HS-27A (cell line): ENCODE results near the gene ZRANB3.

Experiments
- DNase-seq: peaks from one replicate; pipeline ENCODE4 v3.0.0-alpha.2; 2012; ENCODE audit warnings: low read depth, missing footprints

ZRANB3 gene

GRCh38 chr2:135248611-135249010 is 282.4 kb downstream of the ZRANB3 start:
- DNase-seq = no peak

DNA sequence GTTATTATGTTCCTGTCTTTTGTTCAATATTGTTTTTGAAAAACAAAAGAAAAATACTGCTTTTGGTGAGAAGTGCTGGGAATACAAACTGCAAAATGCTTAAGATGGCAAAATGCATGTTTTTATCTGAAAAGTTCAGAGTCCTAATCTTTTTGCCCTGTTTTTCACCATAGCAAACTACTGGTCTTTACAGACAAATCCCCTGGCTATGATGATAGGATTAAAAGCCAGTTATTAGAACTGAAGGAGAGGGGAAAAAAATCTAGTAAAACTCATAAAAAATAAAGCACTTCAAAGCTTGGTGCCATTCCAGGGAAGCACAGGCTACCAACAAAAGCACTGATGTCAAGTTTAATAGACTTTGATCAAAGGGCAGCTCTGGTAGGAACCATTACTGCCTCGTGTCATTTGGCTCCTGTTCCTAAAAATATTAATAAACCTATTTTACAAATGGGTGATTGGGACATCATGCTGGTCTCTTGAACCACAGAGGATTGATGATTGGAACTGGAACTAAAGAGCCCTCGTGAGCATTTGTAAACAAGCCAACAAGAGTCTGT is 284.2 kb downstream of the ZRANB3 start:
- no peak for DNase-seq

GRCh38 chr2:135245071-135245470 is 285.9 kb downstream of the ZRANB3 start:
- no peak for DNase-seq

DNA sequence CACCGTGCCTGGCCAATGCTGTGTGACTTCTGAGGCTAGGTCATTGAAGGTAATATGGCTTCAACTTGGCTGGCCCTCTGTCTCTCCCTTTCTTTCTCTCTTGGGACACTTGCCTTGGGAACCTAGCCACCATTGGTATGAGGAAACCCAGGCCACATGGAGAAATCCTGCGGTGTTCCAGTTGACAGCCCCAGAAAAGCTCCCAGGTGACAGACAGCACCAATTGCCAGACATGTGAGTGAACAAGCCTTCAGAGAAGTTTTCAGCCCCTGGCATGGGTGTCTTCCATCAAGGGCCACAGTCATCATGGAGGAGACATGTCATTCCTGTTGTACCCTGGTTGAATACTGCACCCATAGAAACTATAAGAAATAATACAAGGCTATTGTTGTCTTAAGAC is 292.4 kb downstream of the ZRANB3 start:
- DNase-seq = no peak

GRCh38 chr2:135230150-135230549 is 300.9 kb downstream of the ZRANB3 start:
- no peak for DNase-seq

GRCh38 chr2:135227386-135227785 is 303.6 kb downstream of the ZRANB3 start:
- no peak for DNase-seq

DNA sequence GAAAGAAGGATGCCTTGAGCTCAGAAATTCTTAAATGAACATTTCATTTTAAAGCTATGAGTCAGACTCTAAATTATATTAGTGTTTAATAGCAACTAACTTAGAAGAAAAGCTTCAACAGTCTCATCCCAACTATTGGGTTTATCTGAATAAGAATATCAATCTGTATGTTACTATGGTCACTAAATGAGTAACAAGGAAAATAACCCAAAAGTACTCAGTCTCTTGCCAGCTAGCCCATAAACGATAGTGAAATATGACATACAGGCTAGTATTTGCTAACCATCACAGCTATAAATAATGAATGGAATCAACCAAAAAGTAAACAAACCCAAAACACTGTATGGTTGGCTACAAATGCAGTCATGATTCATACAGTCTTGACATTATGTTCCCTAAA is 304.1 kb downstream of the ZRANB3 start:
- no peak for DNase-seq

DNA sequence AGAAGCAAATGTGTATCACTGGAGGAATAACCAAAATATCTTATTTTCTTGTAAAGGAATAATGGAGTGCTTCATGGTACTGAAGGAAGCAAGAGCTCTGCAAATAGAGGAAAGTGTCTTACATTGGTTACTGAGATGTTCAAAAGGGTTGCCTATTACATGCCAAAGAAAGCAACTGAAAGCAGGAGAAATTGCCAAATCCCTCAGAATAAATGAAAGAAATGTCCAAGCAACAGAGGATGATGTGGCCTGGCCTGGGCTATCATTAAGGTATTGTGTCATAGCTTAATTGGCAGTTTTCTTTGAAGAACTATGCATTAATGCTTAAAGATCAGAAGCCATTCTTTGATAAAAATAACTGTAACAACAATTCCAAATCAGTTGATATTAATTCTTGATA is 305.2 kb downstream of the ZRANB3 start:
- DNase-seq = no peak

DNA sequence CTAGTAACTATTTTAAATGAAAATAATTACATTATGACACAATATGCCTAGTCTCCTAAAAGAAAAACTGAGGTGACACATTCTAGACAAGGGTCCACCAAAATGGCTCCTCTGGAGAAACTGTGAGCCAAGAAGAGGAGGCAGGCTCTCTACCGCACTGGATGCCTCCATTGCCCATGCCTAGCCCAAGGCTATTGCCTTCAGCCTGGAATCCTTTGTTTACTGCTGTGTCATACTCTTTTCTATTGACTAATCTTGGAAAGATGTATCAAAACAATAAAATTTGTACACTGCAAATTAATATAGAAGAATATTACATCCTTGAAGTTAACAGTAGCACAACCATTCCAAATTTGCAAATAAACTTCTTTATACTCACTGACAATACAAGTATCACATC is 311.8 kb downstream of the ZRANB3 start:
- DNase-seq = no peak

DNA sequence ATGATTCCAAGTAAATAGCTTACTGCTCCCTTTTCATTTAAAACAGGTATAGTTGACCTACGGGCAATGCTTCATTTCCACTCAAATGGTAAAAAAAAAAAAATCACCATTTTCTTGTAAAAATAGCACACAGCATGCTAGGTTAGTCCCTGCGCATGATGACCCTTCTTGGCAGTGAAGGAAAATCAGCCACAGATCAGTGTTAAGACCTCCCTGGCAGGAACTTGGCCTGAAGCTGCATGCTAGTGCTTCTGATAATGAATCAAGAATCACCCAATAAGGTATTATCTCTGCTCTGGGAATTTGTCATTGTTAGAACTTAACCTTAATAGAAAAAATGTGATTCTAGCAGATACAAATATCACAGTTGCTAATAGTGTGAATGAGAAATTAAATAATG is 312.6 kb downstream of the ZRANB3 start:
- DNase-seq = no peak

GRCh38 chr2:135212757-135213156 is 318.3 kb downstream of the ZRANB3 start:
- no peak for DNase-seq

DNA sequence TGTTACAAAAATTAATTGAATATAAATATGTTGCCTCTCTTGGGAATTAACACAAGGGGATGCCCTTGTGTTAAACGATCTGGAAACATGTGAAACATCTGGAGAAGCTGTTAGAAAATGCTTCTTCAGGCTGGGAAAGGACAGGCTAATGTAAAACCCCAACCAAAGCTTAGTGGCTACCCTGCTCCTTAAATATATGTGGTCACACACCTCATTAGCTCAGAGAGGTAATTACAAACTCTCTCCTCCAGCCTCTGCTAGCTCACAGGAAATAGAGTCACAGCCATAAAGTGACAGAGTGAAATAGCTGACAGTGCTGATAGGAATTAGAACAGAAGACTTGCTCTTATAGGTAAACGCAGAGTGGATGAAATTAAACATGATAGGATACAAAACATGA is 323.0 kb downstream of the ZRANB3 start:
- no peak for DNase-seq

DNA sequence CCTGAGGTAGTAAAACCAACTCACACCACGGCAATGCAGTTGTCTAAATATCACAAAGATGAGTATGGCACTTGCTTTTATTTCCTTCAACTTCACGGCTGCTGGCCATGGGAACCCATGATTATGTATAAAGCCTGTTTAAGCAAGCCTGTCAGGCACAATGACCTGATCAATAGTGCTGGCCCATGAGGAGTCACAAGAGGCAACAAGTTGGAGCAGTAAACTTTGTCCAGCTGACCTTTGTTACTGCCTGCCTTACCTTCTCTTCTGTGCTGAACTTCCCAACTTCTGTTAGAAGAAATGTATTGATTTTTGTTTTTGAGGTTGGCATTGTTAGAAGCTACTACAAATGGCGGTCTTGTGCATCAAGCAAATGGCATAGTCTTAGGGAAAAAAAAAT is 327.1 kb downstream of the ZRANB3 start:
- no peak for DNase-seq

GRCh38 chr2:135202751-135203150 is 328.3 kb downstream of the ZRANB3 start:
- DNase-seq = no peak

GRCh38 chr2:135198481-135198880 is 332.5 kb downstream of the ZRANB3 start:
- no peak for DNase-seq

GRCh38 chr2:135190799-135191198 is 340.2 kb downstream of the ZRANB3 start:
- DNase-seq = no peak

- DNase-seq = no peak
Observed at GRCh38 chr2:135189148-135189547, 341.9 kb downstream of the ZRANB3 start.

GRCh38 chr2:135187270-135187669 is 343.7 kb downstream of the ZRANB3 start:
- no peak for DNase-seq

DNA sequence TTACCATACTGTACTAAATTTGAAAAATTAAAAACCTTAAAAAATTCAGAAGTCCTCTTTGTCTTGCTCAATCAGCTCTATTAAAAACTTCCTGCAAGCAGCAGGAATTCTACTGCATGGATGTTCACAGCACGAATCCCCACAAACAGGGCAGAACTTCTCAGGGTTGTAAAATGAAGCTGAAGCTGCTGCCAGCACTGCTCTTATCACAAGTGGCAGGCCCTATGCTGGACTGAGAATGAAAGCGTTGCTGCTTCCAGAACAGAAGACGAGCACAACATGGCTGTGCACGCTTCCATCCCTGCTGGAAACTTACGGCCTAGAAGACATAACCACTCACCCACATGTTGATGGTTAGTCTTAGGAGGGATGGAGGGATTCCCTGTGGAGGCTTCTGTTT is 345.0 kb downstream of the ZRANB3 start:
- no peak for DNase-seq

DNA sequence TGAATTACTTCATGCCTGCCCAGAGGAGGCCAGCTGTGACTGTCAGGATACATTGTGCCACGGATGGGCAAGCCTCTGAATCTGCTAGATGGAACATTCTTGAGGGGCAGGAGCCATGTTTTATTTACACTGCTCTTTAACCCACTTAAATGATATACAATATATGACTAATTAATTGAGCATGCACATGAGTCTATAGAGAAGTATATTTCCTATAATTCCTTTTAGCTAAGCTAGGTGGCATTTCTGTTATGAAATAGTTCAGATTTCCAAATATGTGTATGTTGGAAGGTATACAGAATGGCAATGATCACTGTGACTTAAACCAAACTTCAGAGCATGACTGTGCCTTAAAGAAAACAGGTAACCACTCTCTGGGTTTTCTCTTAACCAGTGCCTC is 347.2 kb downstream of the ZRANB3 start:
- no peak for DNase-seq

- no peak for DNase-seq
Observed at GRCh38 chr2:135182601-135183000, 348.4 kb downstream of the ZRANB3 start.

- DNase-seq = no peak
Observed at GRCh38 chr2:135182190-135182589, 348.8 kb downstream of the ZRANB3 start.

- DNase-seq = no peak
Observed at GRCh38 chr2:135179689-135180088, 351.3 kb downstream of the ZRANB3 start.

GRCh38 chr2:135175177-135175576 is 355.8 kb downstream of the ZRANB3 start:
- DNase-seq = no peak

DNA sequence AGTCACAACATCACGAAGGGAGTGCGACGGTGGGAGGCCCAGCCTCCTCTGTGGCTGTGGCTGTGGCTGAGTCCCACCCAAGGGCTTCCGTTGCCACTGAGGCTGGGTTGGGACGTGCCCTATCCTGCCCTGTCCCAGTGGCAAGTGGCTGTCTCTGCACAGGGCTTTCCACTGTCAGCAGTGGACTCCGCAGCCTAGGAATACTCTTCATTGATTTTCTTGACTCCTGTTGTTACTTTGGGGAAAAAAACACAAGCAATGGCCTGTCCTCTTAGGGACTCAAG is 356.3 kb downstream of the ZRANB3 start:
- no peak for DNase-seq
